Fibroblast of skin of abdomen (primary cell): Measurements from ENCODE around the gene FBXO44.

Source experiments
- DNase-seq: peaks from one replicate; pipeline ENCODE4 v3.0.0-alpha.2; 2013

Gene FBXO44

DNA sequence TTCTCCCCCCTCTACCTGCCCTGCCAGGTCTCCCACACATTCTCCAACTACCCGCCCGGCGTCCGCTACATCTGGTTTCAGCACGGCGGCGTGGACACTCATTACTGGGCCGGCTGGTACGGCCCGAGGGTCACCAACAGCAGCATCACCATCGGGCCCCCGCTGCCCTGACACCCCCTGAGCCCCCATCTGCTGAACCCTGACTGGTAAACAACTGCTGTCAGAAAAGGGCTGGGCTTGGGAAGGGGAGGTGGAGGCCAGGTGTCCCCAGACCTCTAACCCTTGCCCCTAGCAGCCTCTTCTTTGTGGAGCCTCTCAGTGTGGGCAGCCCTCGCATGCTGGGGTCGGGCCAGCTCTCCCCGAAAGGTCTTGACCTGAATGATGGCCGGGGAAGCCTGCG lies 6.4 kb downstream of the FBXO44 start:
- DNase-seq: no peak

DNA sequence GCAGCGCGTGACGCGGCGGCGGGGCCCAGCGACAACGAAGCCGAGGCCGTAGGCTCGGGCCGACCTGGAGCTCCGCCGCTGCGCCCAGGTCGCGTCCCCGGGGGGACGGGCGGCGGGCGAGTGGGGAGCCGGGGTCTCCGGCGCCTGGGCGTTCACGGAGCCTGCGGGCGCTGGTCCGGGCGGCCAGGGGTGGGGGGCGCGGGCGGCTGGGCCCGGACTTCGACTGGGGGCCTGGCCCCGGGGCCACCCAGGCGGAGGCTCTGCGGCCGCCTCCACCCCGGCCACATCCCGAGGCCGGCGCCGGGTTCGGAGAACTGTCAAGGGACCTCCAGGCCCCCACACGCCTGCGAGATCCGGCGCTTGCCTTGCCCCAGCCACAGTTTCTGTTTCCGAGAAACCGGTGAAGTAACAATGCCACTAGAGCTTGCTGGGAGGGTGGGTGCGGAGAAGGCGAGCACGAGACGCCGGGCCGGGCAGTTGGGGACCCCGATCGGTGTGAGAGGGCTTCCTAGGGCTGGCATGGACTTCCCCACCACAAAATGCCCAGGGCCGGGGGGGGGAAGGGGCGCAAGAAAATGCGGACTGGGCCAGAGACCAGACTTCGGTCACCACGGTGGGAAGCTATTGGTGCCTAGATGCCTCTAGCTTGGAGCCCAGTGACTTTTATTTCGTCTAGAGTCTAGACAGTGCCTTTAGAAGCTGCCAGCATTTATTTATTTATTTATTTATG lies 9.8 kb downstream of the FBXO44 start:
- no peak for DNase-seq

DNA sequence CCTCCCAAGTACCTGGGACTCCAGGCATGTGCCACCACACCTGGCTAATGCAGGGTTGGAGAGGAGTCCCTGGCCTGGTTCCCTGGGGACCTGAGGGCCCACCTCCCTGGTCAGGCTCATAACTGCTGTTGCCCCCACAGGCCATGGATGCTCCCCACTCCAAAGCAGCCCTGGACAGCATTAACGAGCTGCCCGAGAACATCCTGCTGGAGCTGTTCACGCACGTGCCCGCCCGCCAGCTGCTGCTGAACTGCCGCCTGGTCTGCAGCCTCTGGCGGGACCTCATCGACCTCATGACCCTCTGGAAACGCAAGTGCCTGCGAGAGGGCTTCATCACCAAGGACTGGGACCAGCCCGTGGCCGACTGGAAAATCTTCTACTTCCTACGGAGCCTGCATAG lies 13.8 kb downstream of the FBXO44 start:
- no peak for DNase-seq

DNA sequence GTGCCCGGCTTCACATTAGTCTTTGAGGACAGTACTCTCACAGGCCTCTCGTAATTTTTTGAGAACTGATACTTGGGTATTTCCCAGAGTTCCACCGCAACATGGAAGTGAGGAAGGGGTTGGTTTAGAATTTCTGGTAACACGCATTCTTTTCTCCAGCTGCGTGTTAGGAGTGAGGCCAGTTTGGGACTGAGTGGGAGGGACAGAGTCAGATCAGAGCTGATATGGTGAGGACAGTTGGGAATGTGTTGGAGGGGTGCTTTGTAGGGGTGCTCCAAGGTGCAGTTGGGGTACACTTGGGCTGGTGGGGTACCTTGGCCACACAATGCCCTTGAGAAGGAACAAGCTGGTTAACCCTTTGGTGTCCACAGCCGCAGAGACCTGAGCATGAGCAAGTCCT lies 16.1 kb downstream of the FBXO44 start:
- DNase-seq: no peak

DNA sequence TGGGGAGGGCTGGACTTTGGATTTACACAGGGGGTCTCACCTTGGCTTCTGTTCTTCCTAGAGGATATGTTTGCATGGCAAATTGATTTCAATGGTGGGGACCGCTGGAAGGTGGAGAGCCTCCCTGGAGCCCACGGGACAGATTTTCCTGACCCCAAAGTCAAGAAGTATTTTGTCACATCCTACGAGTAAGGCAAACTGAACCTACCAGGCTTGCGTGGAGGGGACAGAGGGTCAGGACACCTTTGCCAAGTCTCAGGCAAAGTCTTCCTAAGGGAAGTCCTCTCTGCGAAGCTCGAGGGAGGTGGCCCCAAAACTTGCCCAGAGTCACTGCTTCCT lies 16.5 kb downstream of the FBXO44 start:
- no peak for DNase-seq

DNA sequence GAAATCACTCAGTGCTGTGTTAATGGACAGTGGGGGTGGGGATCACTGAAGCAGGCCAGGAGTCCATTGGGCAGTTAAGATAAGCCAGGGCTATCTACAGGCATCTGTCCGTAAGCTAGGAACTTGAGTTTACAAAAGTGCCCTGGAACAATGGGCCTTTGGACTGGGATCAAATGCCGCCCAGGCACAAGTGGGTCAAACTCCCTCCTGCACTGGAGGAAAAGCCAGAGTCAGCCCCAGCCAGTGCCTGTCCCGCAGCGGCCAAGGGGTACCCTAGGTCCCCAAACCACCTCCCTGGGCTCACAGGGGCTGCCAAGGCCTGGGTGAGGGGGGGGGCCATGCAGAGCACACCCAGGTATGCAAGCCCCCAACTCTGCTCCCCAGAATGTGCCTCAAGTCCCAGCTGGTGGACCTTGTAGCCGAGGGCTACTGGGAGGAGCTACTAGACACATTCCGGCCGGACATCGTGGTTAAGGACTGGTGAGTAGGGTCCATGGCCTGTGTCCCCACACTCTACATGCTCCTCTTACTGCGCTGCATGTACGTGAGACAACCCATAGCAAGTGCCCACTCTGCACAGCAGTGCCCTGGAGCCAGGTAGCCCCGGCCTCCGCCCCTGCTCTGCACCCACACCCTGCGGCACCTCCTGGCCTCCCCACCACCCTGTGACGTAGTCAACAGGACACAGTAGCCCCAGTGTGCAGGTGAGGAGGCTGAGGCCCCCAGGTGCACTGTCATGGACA lies 17.0 kb downstream of the FBXO44 start:
- no peak for DNase-seq

DNA sequence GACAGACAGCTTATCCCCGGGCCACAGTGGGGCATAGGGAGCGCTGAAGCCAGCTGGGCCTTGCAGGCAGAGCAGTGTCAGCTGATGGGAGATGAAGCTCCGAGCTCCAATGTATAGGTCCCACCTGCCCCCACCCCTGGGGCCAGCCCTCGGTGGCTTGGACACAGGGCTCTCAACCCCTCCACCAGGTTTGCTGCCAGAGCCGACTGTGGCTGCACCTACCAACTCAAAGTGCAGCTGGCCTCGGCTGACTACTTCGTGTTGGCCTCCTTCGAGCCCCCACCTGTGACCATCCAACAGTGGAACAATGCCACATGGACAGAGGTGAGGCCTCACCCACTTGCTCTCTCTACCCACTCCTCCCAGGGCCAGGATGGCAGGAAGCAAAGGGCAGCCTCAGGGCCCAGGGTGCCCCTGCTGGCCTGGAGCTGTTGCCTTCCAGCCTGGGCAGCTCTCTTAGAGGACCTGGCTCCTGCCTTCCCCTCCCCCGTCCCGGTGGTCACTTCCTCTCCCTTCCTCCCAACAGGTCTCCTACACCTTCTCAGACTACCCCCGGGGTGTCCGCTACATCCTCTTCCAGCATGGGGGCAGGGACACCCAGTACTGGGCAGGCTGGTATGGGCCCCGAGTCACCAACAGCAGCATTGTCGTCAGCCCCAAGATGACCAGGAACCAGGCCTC lies 18.6 kb downstream of the FBXO44 start:
- no peak for DNase-seq

DNA sequence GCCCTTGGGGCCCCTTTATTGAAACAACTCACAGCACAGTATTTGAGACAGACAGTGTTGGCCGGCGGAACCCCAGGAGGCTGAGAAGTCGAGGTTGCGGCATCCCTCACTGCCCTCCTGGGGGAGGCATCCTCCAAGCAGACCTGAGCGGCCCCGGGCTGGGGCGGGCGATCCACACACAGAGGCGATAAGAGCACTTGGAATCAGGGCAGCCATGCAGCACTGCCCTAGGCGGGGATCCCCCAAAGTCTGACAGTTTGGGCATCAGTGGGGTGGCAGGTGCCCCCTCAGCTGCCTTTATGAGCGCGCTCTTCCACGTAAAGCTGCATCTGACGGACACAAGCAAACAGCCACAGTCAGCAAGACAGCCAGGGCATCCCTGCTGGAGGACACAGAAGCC lies 19.8 kb downstream of the FBXO44 start:
- DNase-seq: no peak

DNA sequence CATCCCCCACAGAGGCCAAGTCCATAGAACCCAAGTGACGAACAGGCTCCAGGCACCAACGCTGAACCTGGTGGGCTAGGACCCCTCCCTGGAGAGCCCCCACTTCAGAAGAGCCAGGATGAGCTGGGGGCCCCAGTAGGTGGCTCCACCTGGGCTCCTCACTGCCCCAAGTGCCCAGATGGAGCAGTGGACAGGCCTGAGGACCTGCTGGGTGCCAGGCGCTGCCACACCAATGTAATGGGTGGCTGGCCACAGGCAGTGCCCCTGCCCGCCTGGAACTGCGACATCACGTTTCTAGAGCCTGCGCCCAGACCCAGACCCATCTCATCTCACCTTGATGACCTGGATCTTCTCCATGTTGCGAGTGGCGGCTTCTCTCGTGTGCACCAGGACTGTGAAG lies 20.6 kb downstream of the FBXO44 start:
- no peak for DNase-seq

DNA sequence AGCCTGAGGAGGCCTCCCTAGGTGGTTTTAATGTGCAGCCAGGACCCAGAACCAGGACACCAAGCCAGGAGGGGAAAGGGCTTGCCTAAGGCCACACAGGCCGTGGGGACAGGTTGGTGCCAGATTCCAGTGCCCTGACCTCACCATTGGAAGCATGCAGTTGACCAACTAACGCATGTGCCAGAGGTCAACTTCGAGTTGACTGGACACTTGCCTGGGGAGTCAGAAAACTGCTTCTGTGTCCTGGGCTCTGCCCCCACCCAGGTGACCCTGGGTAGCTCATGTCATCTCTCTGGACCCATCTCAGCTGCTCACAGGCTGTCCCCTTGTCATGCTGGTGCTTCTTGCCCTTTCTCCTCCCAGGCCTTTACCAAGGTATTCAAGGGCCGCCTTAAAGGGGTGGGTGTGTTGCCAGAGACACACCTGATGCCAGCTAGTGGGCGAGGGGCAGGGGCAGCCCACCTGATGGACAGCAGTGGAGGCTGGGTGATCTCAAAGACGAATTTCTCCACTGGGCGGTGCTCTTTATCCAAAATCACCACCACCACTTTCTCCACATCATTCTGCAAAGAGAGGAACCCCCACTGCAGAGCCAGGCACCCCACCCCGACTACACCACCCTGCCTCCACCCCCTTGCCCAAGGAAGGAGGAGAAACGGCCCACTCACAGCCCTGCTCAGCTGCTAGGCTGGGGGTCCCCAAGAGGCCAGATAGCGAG lies 21.9 kb downstream of the FBXO44 start:
- no peak for DNase-seq

DNA sequence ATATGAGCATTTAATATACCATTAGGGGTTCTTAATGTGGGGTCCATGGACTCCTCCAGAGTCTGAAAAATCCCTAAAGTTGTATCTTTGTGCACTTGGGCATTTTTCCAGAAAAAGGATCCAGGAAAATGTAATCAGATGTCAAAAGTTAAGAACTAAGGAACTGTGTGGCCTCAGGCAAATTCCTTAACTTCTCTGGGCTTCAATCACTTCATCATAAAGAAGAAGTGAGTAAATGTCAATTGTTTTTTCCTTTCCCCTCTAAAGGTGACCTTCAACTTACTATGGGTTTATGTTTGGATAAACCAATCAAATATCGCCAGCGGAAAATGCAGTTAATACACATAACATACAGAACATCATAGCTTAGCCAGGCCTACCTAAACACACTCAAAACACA lies 23.8 kb downstream of the FBXO44 start:
- DNase-seq: no peak

DNA sequence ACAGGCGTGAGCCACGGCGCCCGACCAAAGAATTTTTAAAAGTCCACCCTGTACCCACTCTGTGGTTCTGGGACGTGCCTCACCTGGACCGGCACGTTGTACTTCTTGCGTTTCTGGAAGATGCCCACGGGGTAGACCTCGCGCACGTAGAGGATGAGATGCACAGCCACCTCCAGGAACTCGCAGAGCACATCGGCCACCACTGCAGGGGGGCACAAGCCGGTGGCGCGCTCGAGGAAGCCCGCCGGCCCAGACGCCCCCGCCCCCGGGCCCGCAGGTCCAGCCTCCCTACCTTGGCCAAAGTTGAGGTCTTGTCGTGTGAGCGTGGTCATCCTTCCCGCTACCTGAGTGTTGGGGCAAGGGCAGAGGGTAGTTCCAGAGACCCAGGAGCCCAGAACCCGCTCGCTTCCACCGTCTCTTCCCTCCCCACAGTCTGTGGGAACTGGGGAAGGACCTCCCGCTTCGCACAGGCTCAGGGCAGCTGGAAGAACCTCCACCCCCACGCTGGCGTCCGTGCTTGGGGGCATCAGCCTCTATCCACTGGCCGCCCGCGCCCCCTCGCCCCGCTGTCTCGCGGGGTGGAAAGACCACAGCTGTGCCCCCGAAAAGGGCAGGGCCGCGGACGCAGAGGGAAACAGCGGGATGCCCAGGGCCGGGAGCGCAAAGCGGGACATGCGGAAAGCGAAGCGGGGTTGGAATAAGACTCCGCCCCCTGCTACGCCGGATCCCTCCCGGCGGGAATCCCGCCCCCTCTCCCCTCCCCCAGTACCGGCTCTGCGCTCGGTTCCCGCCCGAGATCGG lies 25.8 kb downstream of the FBXO44 start:
- DNase-seq: no peak

DNA sequence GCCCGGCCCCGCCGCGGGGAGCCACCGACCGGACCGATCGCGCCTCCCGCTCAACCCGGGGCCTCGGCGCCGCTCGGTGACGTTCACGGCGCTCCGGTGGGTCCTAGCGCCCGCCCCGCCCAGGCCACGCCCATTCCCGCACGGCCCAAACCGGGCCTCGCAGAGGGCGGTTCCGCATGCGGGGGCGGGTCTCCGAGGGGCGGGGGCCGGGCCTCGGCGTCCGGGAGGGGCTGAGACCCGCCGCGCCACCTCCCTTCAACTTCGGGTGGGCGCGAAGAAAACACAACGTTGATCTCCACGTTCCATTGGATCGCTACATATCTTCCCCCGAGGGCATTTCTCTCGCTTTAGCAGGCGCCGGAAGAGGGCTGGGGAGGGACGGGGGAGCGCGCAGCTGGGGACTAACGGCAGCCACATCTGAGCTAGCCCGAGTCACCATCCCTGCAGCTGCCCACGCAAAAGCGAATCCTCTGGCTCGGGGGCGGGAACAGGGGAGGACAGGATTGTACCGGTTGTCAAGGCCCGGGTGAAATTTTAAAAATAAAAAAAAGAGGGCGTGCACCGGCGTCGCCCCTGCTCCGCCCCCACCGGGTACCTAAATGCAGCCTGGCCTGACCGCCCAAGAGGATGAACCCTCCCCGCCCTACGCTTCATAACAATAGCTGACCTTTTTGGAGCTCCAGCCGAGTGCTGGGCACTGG lies 26.5 kb downstream of the FBXO44 start, which contains the start of gene MAD2L2:
TSS of gene MAD2L2 (minus strand) at position 78 of the 701 bp plus-strand sequence. CDS start 547 bp downstream, outside the sequence.
- DNase-seq: peak; percentile 75

DNA sequence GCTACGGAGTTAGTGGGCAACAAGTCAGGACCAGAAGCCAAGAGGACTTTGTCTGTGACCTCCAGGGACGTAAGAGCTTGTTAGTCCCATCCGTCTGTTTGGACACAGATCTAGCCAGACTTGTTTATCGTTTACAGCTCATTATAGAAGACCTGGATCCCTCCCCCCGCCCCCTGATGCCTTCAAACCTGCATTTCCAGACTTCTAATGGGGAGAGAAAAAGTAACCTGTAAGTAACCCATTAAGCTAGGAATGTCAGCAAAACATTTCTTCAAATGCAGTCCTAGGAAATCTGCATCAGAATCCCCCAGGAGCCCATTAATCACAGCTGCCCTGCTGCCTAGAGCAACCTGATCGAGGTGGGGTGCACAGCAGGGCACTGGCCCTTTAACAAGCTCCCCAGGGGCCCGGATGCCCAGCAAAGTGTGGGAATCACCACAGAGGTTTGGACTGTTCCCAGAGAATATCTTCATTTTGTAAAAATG lies 27.7 kb downstream of the FBXO44 start:
- no peak for DNase-seq

DNA sequence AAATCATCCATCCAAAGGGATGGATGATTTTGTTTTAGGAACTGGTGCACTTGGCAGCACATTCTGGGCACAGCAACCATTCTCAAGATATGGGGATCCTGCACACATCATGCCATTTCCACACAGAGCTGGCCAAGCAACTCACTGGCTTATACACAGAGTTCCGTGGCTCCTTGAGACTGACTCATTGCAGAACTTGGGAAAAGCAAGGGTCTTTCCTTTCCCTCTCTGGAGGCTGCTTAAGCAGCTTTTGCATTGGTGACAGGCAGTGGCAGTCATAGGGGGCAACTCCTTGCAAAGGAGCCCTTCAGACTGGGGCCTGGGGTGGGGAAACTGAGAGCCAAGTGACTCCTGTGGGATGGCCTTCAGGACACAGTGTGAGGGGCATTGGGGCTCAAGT lies 28.1 kb downstream of the FBXO44 start:
- no peak for DNase-seq

DNA sequence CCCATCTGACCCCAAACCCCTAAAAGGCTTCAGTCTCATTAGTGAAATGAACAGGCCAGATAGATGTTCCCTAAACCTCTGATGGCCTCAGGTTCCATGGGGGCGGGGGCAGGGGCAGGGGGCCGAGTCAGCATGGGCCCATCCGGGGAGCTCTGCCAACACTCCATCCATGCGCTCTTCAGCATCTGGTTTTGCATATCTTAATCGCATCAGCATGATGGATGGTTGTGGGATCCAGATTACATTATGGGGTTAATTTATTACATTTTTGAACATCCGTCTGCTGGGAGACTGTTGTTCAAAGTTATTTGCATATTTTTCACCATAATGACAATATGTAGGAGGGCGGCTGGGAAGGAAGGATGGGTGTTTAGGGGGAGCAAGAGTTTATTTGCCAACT lies 29.4 kb downstream of the FBXO44 start:
- DNase-seq: peak; percentile 52

DNA sequence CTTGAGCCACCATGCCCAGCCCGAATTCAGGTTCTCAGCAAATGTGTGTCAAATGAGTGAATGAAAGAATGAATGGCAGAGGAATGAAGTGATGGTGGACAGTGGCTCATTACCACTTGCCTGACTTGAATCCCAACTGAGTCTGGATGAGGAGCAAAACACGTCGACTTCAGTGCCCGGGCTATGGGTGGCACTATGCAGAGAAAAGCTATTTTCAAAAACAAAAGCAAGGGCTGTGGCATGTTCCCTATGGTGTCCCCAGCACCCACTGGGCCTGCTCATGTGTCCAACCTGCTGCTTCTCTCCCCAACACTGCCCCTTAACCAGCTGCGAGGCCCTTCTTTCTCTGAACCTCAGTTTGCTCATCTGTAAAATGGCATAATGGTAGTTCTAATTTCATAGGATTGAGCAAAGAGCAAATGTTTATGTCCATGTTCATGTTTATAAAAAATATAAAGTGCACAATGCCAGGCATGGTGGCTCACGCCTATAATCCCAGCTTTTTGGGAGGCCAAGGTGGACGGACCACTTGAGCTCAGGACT lies 30.6 kb downstream of the FBXO44 start:
- no peak for DNase-seq

DNA sequence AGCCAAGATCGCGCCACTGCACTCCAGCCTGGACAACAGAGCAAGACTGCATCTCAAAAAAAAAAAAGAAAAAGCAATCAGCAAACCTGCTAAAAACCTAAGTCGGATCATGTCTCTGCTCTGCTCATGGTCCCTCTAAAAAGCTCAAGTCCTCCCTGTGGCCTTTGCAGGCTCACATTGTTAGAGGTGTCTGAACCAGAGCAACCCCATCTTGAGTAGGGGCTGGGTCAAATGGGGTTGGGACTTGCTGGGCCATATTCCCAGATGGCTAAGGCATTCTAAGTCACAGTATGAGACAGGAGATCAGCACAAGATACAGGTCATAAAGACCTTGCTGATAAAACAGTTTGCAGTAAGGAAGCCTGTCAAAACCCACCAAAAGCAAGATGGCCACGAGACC lies 33.8 kb downstream of the FBXO44 start:
- no peak for DNase-seq

DNA sequence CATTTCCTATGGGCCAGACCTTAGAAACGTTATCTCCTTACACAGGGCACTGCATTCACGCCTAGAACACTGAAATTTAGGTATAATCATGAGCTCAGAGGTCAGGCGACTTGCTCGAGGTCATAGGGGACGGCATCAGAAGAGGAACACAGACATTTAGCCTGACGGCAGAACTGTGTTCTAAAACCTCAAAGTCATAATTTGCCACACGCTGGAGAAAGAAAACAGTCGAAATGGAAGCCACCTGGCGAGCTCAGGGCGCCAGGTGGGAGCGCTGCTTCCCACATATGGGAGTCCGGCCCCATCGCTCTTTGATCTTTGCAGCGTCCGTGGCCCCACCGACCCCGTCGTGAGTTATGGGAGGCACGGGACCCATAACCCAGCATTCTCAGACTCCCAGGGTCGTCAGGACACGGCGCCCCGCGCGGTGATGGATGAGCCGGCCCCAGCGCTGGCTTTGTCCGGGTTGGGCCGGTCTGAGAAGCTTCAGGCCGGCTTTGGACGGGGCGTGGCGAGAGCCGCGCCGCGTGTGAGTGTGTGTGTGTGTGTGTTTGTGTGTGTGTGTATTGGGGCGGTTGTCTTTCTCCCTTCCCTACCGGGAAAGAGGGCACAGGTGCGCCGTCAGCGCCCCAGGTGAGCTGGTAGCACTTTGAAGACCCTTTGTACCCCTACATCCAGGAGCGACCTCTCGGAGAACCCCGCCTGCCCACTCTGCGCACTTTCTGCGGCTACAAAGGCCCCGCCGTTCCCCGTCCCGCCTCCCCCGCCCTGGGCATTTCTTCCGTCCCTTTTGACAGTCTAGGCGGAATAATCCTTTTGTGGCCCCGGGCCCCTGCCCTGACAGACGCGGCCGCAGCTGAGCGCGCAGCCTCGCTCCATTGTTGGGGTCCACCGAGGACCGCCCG lies 36.0 kb downstream of the FBXO44 start:
- no peak for DNase-seq

DNA sequence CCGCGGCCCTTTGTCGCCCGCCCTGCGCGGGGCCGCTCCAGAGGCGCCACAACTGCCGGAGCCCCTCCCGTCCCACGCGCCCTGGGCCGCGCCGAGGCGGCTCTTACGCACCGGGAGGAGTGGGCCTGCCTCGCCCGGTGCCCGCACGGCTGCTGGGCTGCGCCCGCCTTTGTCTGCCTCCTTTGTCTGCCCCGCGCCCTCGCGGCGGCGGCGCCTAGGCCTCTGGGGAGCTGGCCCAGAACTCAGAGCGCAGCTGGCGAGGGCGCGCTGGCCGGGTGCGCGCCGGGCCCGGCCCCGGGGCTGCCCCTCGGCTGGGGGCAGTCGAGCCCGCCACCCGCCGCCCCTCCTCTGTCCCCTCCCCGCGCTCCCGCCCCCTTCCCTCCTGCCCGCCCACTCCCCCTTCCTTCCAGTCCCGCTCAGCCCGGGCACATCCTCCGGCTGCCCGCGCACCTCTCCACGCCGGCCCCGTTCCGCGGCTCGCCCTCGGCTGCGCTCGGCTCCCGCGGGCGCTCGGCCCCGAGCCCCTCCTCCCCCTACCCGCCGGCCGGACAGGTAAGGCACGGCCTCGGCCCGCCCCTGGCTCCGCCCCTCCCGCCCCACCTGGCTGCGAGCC lies 36.7 kb downstream of the FBXO44 start, which contains the start of gene DRAXIN:
TSS of gene DRAXIN (plus strand) at position 409 of the 613 bp plus-strand sequence. CDS start 14,549 bp downstream, outside the sequence.
- no peak for DNase-seq
